HG03159 (cell line): ENCODE results near the gene LRG1.

Source experiments
- ATAC-seq: cut with Tn5 transposase; IDR thresholded peaks from one replicate; pipeline ENCODE4 v1.9.1; 2021; ENCODE audit warnings: mild to moderate bottlenecking, moderate library complexity; ENCODE audit not compliant: unreplicated experiment

Gene LRG1

GRCh38 chr19:4511300-4512054 lies 28.4 kb downstream of the LRG1 start:
- no peak for ATAC-seq

- ATAC-seq, result no peak
Measured at GRCh38 chr19:4510435-4511255, 29.2 kb downstream of the LRG1 start.

GRCh38 chr19:4508698-4509097 lies 31.1 kb downstream of the LRG1 start:
- ATAC-seq, result no peak

GRCh38 chr19:4507804-4508203 lies 32.0 kb downstream of the LRG1 start:
- no peak for ATAC-seq

- no peak for ATAC-seq
Measured at GRCh38 chr19:4507150-4507452, 32.7 kb downstream of the LRG1 start.

GRCh38 chr19:4506449-4507149 lies 33.2 kb downstream of the LRG1 start:
- no peak for ATAC-seq

GRCh38 chr19:4505570-4506448 lies 34.0 kb downstream of the LRG1 start:
- no peak for ATAC-seq

GRCh38 chr19:4504891-4505569 lies 34.8 kb downstream of the LRG1 start:
- no peak for ATAC-seq

GRCh38 chr19:4504297-4504701 lies 35.5 kb downstream of the LRG1 start:
- ATAC-seq, result no peak

GRCh38 chr19:4503825-4504170 lies 36.0 kb downstream of the LRG1 start:
- no peak for ATAC-seq

- ATAC-seq, result no peak
Measured at GRCh38 chr19:4503132-4503824, 36.6 kb downstream of the LRG1 start.

- ATAC-seq, result no peak
Measured at GRCh38 chr19:4502282-4503131, 37.3 kb downstream of the LRG1 start.

GRCh38 chr19:4501691-4502090 lies 38.1 kb downstream of the LRG1 start:
- ATAC-seq, result no peak

- no peak for ATAC-seq
Measured at GRCh38 chr19:4500841-4501591, 38.8 kb downstream of the LRG1 start.

- ATAC-seq, result no peak
Measured at GRCh38 chr19:4499855-4500254, 40.0 kb downstream of the LRG1 start.

GRCh38 chr19:4499318-4499717 lies 40.5 kb downstream of the LRG1 start:
- ATAC-seq, result no peak

GRCh38 chr19:4498694-4499093 lies 41.1 kb downstream of the LRG1 start:
- no peak for ATAC-seq

GRCh38 chr19:4497770-4498389 lies 42.0 kb downstream of the LRG1 start:
- ATAC-seq, result no peak
